ENCODE results near the gene TACC2.

Gene TACC2

DNA sequence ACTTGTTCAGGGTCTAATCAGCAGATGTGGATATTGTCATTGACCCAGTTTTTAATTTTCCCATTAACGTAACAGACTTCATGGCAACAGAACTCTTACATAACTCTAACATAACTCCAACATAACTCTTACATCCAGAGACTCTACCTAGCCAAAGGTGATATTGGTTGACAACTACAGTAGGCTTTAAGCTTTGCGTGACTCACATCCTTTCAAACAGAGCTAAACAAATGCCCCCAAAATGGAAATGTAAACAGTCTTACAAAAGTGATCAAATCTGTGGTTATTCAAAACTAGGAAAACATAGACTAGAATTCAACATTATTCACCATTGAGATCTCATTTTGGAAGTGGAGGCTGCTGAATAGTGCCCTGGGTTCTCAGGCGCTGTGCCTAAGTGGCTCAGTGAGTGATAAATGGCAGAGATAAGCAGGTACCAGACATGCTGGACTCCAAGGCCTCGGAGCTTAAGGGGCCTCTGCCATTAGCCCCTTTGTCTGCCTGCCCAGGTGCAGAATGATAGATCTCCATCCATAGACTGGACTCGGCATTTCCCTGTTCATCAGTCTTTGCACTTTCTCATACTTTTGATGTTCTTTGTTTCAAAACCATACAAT is 247.8 kb downstream of the TACC2 start:
- no peak for DNase-seq

DNA sequence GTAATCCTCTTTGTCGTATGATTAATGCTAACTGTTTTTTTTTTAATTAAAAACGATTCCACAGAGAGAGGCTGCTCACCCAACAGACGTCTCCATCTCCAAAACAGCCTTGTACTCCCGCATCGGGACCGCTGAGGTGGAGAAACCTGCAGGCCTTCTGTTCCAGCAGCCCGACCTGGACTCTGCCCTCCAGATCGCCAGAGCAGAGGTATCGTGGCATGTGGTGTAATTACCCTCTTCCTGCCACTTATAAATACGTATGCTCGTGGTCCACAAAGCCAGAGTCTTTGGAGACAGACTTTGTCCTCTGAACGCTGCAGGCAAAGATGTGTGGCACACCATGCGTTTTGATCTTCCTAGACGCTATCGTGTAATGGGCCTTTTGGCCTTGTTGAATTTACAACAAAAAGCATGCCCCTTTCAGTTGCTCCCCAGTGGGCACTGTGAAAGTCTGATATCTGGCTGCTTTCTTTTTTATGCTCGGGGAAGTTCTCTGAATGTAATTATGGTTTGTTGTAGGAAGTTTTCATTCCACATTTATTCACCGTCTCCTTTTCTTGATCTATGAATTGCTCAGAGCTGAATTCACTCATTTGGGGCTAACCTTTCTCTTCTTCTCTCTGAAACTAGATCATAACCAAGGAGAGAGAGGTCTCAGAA is 248.5 kb downstream of the TACC2 start:
- DNase-seq: no peak

DNA sequence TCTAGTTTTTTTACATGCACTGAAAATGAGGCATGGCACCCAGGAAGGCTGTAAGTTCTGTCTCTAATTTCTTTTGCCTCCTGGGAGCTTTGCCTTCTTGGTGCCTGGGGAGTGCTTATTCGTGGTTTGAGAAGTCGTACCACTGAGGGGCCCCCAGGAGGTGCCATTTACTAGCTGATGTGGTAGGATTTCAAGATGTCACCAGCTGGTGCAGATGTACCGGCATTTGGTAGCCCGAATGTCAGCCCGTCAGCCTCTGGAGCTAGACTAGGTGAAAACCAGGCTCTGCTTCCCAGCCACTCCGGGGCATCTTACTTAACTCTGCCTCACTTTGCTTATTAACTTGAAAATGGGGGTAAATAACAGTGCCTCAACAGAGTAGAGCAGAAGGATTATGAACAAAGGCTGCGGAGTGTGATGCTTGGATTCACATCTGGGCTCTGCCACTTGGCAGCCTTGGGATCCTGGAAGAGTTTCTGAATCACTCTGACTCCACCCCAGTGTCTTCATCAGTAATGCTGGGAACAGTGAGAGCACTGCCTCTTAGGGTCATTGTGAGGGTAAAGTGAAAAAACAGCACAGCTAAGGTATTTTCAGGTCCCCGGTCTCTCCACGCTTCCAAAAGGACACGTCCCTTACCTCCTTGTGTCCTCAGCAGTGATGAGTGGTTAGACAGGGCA is 250.8 kb downstream of the TACC2 start:
- no peak for DNase-seq

DNA sequence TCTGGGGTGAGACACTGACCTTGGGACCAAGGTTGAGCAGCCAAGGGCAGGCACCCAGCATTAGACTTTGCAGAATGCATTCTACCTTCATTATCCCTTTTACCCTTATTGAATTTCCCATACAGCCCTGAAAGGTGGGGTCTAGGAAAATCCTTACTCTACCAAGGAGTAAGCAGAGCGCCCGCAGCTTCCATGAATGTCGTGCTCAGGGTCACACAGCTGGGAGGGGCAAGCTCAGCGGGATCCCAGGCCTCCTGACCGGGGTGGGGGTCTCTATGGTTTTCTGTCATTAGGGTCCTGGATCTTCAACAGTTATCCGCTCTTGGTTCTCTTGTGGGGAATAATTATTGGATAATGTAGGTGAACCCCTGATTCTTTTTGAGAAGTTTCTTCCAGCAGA is 251.4 kb downstream of the TACC2 start:
- DNase-seq: no peak

DNA sequence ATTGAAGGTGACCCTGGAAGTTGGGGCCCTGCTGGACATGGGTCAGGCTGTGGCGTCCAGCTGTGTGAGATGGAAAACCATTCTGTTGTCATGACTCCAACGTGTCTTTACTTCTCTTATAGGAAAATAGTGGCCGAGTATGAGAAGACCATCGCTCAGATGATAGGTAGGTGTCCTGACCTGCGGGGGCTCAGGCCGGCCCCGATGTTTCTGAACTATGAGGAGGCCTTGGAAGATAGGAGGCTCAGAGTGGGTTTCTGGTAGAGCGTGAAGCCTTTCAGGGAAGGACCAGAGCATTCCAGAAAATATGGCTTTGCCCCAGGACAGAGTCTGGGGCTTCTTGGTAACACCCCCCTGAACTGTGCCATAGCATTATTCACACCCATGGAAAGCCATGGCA is 252.9 kb downstream of the TACC2 start:
- DNase-seq: no peak

DNA sequence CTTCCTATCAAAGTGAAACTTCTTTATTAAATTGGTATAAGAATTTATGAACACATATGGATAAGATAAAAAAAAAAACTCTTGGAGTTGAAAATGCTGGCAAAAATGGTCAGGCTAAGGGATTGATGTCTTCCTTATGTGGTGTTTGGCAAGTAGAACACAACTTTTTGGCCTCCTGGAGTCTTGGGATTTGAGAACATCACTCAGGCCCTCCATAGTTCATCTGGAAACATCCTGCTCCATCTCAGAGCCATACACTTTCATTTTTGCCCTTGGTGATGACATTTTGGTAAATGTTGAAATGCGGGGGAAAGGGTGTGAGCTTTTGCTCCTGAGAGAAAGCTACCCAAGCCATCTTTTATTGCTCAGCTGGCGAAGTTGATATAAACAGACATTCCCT is 254.6 kb downstream of the TACC2 start:
- no peak for DNase-seq

DNA sequence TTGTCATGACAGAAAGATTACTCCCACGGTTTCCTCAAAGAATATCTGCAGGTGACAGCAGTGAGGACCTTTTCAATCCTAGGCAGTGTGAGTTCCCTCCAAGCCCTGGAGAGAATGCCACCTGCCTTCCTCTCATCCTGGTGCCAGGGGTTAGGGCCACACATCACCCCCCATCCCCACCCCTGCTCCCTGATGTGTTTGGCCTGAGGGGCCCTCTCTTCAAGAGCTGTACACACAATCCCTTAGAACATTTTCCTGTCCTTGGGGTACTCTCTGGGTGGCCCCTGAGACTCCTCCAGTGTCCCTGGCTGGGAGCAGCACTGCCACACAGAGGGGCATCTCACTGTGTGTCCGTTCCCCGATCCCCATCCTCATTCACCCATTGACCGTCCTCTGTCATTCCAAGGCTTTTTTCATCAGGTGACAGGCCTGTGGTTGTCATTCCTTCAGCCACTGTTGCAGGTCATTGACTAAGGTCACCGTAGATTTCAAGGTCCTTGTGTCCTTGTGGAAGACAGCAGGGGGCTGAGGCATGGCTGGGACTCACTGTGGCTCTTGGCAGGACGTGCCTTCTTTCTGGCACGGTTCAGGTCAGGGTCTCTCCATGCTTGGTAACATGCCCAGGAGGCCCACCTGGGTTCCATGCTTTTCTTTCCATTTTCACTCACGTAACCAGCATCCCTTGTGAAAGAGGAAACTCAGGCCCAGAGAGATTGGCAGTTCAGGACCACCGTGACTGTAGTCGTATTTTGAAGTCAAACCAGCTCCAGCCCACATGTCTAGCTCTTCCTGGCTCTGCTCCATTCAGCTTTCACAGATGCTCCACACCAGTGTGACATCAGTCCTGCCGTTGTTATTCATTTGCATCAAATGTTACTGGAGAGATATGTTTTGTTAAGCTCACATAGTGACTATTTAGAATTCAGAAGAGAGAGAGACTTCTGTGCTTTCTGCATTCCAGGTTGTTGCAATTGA is 255.3 kb downstream of the TACC2 start:
- DNase-seq: no peak

DNA sequence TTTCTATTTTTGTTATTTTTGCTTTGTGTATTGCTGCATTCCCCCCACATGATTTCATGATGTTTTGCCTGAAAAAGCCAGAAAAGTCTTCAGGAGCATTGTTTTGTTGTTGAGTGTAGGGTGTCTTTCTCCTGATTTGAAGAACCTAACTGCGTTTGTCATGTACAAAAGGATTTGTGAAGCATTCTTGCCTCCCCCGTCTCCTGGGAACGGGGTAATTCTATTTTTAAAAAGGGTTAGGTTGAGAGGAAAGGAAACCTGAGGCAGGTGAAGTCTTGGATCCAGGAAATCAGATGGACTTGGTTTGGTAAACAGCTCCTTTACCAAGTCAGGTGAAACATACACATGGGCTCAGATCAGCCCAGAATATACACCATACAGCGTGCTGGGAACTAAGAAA is 256.2 kb downstream of the TACC2 start:
- DNase-seq: no peak

DNA sequence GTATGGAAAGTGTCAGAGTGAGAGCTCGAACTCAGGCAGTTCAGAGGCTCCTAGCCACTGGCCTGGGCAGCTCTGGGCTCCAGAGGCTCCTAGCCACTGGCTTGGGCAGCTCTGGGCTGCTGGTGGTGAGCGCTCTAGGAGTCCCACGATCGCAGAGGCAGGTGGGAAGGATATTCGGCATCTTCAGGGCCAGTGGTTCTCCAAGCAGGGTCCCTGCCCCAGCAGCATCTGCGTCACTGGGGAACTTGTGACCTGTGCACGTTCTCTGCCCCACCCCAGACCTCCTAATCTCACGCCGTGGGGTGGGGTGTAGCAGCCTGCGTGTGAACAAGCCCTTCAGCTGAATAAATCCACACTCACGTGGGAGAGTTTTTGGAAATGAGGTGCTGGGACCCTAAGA is 256.9 kb downstream of the TACC2 start:
- DNase-seq: no peak

DNA sequence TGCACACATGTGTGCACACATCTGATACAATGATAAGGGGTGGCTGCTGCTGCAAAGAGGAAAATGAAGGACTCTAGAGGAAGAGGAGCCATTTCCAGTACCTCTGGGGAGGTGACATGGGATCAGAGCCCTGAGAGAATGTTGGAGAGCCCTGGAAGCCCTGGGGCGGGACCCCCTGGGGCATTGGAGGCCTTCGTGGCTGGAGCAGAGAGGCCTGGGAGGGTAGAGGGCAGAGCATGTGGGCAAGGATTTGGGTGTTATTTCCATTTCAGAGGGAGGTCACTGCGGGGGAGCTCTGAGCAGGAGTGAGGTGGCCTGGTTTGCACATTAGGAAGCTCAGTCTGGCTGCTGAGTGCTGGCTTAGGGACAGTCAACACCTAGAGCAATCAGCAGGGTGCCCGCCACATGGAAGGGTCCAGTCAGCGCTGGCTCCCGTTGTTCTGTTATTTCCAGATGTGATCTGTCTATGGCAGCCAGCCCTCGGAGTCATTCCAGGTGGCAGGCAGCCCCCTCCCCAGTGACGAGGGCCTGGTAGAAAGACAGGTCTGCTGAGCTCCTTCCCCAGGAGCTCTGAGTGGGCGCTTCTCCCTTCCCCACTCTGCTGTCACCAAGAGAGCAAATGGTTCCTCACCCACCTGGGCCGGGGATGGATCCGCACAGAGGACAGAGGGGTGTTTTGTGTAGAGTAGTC is 258.0 kb downstream of the TACC2 start:
- DNase-seq: no peak

DNA sequence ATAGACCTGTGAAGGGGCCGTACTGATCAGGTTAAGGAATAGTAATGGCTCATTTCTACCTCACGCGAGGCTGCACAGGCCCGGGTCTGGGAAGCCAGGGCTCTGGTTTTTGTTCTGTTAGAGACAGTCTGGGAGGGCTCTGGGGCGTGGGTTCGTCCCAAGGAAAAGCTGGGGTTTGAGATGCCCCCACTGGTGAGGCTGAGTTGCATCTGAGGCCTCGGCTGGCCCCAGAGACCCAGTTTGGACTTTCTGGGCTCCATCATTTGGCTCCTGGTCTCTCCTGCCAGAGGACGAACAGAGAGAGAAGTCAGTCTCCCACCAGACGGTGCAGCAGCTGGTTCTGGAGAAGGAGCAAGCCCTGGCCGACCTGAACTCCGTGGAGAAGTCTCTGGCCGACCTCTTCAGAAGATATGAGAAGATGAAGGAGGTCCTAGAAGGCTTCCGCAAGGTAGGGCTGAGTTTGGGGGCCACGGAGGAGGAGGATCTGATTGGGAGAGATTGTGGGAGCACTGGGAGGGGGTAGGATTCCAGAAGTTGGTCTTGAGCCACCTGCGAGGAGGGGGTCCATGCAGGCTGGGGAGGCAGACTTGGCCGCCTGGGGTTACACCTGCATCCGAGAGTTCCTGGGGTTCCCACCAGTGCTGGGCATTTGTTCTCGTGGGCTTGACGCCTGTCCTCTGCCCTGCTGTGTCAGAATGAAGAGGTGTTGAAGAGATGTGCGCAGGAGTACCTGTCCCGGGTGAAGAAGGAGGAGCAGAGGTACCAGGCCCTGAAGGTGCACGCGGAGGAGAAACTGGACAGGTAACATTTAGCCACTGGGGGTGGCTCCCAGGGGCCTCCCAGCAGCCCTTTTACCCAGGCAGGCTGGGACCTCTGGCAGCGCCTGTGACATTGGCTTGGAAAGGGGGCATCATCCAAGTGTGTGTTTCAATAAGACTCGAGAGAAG is 259.7 kb downstream of the TACC2 start:
- DNase-seq: no peak

DNA sequence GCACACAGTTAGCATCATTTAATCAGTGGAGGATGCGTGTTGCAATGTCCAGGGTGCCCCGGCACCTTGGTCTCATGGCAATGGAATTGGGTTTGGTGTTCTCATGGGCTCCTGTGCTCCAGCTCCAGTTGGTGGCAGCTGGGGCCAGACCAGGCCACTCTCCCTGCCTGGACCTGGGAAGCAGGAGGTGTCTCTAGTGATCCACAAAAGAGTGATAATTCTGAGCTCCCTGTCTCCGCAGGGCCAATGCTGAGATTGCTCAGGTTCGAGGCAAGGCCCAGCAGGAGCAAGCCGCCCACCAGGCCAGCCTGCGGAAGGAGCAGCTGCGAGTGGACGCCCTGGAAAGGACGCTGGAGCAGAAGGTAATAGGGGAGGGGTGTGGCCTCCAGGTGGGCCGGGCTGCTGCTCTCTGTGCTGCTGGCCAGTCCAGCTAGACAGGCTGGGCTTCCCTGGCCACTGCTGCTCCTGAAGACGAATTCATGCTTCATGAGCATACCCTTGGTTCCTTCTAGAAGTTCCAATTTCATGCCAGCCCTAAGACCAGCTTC is 260.4 kb downstream of the TACC2 start:
- no peak for DNase-seq

DNA sequence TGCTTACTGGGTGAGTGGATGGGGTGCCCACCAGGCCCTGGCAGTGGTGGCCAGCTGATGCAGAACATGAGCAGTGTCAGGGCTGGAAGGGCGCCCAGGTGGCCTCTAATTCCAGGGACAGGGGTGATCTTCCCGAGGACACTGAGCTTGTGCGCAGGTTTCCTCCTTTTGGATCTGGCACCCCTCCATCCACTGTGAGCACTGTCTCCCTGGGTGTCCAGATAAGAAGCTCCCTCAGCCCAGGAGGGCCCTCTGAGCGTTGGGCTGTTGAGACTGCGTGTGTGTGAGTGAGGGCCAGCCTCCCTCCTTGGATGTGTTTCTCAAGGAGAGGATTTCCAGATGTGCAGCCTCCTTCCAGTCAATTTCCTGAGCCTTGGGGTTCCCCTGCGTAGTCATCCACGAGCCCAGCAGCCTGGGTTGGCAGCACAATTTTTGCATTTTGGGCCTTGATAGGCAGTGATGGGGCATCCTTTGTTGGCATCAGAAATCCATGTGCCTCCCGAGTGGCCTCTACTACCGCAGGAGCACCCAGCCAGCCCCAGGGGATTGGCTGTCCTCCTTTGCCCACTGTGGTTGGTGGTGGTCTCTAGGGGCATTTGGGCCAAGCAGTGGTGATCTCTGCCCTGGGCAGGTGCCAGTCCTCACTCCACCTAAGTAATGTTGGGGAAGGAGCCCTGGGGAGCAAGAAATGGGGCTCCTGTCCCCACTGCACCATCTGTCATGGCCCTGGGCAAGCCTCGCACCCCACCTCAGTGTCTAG is 261.2 kb downstream of the TACC2 start:
- no peak for DNase-seq

DNA sequence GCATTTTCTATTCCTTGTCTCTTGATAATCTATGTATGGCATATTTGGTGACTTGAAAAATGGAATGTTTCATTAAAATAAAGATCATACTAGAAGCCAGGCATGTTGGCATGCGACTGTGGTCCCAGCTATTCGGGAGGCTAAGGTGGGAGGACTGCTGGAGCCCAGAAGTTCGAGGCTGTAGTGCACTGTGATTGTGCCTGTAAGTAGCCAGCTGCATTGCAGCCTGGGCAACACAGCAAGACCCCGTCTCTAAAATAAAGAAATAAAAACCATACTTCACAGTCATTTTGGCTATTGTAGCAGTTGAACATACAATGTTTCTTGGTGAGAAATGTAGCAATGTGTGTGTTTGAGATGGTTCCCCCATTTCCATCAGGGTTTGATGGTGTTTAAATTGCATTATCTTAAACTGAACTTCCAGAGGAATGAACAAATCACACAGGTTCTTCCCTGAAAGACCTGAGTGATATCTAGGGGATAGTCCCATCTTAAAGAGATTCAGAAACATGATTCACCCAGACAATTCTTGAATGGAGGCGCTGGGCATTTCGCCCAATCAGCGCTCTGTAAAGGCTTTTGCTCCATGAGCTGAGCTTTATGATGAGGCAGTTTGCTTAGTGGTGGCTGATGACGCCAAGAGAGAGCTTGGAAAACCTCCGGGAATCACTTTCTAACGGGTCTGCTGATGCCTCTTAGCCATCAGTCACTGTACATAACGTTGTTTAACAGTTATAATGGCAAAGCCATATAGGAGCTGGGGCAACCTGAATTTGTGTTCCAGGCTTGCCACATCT is 262.7 kb downstream of the TACC2 start:
- DNase-seq: no peak

DNA sequence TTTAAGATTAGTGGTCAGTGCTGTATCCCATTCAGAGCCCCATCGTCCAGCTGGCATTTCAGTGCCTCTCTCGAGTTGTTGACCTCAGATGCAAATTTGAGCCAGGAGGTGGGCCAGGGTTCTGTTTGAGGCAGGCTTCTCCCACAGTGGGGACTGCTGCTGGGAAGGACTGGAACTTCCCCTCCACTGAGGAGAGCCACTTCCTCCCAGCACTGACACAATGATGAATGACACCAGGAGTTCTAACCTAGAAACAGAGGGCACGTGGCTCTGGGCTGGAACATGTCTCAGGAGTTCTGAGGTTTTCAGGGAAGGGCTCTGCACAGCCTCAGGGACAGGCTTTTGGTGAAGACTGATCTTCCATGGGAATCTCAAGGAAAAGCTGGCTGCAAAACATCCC is 263.8 kb downstream of the TACC2 start:
- no peak for DNase-seq

DNA sequence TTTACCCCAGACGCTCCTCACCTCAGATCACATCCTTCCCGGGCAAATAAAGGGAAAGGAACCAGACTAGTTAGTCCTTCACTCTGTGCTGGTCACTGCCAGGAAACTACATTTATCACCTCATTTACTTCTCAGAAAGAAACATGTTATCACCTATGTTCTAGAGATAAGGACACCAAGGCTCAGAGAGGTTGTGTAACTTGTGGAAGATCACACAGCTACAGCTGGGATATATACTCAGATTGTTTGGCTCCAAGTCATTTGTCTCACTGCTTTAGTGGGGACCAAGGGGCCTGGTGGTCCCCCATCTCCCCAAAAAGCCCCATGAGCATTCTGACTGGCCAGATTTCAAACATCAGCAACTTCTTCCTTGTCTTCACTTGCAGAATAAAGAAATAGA is 264.6 kb downstream of the TACC2 start:
- no peak for DNase-seq

DNA sequence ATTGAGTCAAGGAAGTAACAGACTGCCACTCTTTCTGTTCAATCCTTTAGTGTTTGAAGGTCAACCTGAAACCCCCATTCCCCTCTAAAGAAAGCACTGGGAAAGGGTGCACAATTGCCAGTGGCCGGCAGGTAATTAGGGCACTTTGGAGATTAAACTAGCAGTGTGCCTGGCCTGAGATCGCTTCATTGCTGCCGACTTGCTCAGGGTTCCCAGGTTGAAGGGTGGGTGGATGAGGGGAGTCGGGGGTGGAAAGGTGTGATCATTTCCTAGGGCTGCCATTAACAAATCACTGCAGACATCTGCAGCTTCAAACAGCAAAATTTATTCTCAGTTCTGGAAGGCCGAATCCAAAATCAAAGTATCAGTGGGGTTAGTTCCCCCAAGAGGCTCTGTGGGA is 265.9 kb downstream of the TACC2 start:
- DNase-seq: no peak

DNA sequence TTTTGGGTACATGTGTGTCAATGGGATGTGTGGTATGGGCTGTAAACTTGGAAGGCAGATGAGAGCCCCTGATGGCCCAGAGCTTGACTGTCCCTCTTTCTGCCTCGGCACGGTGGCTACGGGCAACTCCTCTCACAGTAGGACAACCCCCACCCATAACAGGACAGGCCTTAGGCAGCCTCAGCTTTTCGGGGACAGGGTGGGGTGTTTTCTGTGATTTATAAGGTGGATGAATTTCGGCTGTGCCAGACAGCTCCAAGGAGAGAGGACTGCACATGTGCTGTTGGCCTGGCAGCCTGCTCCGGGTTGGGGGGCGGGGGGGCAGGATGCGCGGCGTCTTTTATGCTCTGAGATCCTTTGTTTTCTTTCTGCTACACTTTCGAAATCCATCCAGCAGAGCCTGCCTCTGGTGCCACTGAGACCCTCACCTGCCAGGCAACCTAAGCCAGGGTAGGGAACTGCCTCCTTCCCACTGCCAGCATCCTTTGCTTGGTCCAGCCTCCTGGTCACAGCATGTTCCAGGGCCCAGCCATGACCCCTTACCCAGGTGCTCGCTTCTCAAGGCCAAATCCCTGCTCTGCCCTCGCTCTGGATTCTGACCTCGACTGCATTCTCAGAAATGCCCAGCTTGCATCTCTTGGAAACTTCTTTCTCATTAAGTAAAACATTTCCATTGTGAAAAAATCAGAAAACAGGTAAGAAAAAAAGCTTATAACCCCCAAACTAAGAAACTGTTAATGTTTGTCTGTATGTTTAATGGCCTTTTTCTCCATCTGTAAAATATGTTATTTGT is 266.7 kb downstream of the TACC2 start:
- no peak for DNase-seq

DNA sequence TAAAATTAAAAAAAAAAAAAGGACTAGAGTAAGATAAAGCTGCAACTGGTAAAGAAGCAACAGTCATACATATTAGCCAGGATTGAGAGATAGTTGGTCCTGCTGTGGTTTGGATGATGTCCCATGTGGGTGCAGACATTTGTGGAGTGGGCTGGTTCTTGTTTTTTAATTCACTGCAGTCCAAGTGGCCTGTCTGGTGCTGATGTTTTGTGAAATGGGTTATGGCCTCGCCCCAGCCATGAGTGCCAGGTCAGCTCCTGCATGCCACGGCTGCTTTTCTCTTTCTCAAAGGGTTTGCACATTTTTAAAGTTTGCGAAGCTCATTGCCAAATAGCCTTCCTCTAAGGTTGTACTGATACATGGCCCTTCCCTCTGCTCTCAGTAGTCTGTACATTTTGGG is 268.1 kb downstream of the TACC2 start:
- DNase-seq: no peak
